T-helper 9 cell (primary cell): ENCODE data around the gene TGIF2.

Experiments
- DNase-seq: peaks from one replicate; pipeline ENCODE4 v3.0.0-alpha.2; 2020
- total RNA-seq, 2 donors: gene quantifications; one replicate each; lab custom pipeline; 2026; lab: John Stamatoyannopoulos, UW

TGIF2 gene
- total RNA-seq = 41.5 to 50.1 reads per million in 2 donors

DNA sequence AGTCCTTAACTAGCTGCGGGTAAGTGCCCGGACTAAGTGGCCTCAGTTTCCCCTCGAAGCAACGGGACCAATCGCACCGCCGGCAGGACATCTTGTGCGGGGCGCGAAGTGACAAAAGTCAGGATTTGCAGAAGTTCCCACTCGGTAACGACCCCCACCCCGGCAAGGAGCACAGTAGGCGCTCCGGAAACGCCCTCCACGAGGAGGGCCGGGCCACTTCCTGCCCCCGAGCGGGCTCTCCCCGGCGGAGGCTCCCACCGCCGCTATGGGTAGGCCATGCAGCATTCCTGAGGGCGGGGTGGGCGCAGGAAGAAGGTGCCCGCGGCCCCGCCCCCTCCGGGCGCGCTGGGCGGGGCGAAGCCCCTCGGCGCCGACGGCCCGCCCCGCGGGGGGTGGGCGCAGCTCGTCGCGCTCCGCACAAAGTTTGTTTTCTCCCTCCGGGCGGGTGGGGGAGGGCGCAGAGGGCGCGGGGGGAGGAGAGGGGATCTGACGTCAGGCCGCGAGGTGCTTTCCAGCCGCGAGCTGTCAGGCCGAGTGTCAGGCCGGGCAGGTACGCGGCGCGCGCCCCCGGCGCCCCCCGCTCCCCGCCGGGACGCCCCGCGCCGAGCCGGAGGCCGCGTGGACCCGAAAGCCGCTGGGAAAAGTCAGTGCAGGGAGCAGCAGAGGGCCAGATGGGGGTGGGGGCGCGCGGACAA lies at the start of gene TGIF2:
TSS of gene TGIF2 (plus strand) at position 495 of the 695 bp plus-strand sequence. CDS start 5,178 bp downstream, outside the sequence.
- DNase-seq = peak; percentile 89

DNA sequence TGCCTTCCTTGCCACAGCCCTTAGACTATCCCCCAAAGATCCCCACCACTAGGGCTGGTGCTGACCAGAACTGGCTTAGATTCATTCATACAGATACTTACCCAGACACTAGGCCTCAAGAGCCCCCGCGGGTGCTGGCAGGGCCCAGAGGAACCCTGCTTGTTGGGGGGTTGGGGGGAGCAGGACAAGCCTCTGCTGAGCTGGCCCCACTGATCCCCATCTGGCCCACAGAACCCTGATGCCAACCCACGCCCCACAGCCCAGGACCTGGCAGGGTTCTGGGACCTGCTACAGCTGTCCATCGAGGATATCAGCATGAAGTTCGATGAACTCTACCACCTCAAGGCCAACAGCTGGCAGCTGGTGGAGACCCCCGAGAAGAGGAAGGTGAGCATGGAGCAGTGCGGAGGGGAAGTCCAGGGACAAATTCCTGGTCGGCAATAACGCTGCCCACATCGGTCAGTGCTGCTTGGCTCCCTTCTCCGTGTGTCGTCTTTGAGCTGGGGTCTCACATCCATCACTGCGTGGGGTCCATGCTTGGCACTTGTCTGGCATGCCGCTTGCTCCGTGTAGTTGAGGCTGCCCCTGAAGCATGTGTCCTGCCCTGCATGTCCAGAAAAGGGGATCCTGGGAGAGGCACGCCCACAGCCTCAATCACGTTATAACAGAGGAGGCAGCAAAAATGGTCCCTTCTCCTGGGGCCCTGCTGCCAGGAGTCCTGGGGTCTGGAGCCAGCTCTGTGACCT lies 47.6 kb upstream of the TGIF2 start:
- no peak for DNase-seq

DNA sequence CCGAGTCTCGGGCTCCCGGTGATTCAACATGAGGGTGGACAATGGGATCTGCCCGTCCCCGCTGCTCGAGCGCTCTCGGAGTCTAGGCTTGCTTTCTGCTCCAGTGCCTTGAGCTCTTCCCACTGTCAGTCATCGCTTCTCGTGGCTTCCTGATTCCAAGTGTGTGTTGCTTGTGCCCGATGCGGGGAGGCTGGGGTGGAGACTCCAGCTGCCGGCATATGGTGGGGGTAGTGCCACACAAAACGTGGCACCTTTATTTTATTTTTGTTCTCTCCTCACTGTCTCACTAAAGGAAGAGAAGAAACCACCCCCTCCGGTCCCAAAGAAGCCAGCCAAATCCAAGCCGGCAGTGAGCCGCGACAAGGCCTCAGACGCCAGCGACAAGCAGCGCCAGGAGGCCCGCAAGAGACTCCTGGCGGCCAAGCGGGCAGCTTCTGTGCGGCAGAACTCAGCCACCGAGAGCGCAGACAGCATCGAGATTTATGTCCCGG lies 46.8 kb upstream of the TGIF2 start:
- no peak for DNase-seq

DNA sequence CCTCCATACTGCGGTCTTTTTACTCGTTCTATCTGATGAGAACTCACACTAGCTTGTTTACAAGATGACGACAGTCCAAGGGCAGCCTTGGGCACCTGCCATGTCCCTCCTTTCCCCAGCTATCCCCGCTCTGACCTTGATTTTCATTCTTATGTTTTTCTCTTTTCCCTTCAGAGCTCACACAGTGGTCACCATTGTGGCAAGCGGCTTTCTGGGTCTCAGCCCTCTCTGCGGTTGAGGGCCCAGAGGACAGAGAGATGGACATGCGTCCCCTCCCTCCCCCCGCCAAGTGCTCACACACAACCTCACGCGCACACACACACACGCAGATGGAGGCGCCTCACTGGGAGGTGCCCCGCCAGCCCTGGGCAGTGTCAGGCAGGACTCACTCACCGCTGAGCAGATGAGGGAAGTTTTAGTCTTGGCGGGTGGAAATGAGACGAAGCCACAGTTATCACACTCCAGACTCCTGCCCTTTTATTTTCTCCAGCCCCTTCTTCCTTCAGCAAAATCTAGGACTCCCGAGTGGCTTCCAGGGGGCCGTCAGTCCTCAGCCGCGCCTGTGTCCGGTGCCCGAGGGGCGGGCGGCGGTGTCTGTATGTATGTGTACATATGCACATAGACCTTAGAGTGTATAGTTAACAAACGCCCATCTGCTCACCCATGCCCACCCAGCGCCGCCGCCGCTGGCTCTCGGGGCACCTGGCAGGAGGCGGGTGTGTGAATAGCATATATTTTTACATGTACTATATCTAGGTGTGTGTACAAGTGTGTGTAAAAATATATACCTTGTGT lies 45.9 kb upstream of the TGIF2 start:
- DNase-seq = no peak

DNA sequence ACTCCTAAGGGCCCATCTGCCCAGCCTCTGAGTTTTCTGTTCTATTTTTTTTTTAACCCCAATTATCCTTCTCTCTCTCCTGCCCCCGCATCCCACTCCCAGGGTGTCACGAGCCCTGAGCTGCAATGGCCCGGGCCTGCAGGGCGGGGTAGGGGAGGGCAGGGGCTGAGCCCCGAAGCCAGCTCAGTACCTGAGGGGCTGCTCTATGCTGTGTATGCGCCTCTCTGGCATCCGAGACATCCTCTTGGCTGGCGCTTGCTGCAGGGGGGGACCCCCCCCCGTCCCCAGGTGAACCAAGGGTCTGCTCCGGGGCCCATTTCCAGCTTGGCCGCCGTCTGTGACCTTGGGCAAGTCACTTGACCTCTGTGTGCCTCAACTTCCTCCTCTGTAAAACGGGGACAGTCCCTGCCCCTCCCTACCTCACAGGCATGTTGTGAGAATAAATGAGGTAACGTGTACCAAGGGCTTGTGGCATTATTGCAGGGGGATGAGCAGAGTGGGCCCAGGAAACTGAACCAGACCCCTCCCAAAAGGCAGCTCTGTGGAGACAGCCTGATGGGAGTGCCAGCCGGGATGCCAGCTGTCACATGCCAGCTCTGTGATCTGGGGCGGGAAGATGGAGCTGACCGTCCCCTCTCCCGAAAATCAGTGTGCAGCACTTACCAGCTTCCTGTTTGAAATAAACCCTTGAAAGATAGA lies 45.1 kb upstream of the TGIF2 start:
- DNase-seq = no peak

DNA sequence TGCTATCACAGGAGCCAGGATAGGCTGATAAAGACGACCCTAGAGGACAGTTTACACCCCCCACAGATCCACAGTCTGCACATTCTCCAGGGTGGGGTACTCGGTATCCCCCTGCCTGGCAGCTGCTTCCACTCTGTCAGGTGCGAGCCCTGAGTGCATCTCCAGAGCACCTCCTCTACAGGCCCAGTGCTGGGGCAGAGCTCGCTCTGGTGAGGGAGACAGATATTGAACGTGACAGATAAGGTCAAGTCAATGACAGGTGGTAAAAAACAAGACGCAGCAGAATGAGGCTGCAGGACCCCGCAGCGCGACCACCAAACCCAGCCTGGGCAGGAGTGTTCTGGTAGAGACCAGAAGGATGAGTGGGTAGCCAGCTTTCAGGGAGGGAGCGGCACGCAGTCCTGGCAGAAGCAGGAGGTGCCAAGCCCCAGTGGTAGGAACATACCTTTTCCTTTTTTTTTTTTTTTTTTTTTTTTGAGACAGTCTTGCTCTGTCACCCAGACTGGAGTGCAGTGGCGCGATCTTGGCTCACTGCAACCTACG lies 44.5 kb upstream of the TGIF2 start:
- DNase-seq = no peak

DNA sequence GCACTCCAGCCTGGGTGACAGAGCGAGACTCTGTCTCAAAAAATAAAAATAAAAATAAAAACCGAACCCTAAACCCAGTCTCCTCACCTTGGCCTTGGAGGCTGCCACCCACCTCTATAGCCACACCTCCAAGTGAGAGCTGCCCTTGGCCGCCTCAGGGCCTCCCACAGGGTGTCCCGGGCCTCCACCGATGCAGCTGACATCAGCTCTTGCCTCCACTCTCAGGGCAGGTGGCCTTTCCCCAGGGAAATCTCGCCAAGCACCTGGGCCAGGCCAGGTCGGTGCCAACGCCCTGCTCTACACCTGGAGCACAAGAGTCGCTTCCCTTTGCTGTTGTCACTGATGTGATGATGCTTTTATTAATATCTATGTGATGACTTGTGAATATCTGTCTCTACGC lies 41.0 kb upstream of the TGIF2 start:
- no peak for DNase-seq

DNA sequence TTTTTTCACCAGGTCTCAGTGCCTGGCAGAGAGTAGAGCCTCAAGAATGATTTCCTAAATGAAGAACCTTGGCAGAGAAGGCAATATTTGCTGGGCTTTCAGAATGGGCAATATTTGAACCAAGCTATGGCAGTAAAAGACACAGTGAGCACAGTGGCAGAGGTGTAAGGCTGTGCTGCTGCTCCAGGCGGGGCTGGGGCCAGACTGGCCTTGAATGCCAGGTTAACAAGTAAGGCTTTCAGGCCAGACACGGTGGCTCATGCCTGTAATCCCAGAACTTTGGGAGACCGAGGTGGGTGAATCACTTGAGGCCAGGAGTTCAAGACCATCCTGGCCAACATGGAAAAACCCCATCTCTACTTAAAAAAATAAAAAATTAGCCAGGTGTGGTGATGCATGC lies 40.6 kb upstream of the TGIF2 start:
- no peak for DNase-seq

DNA sequence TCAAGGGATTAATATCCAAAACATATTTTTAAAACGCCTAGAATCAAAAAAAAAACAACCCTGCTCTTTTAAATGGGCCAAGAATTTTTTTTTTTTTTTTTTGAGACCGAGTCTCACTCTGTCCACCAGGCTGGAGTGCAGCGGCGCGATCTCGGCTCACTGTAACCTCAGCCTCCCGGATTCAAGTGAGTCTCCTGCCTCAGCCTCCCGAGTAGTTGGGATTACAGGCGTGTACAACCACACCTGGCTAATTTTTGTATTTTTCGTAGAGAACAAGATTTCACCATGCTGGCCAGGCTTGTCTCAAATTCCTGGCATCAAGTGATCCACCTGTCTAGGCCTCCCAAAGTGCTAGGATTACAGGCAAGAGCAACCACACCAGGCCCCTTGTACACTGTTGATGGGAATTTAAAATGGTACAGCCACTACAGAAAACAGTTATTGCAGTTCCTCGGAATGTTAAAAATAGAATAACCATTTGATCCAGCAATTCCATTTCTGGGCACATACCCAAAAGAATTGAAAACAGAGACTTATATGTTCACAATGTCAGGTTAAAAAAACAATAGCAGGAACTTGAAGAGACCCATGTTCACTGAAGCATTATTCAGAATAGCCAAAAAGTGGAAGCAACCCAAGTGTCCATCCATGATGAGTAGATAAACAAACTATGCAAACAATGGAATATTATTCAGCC lies 35.2 kb upstream of the TGIF2 start:
- DNase-seq = no peak

DNA sequence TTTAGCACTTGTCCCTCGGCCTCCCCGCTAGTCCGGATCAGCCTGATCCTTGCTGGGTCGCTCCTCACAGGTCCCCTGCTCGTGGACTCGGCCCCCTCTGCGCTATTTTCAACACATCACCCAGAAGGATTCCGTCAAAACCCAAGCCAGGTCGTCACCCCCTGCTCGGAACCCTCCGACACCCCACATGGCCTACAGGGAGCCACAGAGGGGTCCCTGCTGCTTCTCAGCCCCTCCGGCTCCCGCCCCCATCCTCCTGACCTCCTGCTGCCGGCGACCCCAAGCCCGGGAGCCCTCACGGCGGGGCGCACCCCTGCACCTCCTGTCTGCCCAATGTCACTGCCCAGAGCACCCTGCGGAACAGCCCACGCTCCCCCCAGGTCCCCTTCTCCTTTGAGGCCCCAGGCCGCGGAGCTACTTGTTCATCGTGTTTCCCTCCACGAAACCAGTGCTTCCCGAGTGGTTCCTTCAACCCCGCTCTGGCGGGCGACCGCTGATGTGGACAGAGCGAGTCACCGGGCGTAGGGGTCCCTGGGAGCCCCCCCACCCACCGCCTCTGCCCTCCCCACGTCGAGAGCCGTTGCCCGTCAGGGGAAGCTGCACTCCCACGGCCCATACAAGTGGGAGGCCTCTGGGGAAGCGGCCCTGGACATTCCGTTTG lies 32.7 kb upstream of the TGIF2 start:
- no peak for DNase-seq

DNA sequence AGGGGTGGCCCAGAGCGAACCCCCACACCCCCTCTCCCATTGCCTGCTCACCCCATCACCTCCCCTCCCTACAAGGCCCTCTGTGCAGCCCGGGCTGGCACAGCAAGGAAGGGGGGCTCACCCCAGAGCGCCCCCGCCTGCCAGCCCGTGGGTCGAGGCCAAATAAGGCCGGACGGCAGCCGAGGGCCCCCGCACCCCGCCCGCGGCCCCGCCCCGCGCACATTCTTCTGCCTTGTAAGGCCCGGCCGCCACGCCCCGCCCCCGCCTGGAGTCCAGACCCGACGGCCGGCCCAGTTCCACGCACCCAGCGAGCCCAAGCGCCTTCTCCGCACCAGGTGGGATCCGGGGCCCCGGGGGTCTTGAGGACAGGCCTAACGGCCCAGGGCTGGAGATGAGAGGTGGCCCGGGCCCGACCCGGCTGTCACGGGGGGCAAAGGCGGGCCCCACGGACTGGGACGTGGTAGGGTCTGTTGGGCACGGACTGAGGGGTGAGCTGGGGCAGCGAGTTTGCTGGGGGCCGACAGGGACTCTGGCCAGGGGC lies 32.1 kb upstream of the TGIF2 start, which contains the start of gene MYL9:
TSS of gene MYL9 (plus strand) at position 293 of the 541 bp plus-strand sequence. CDS start 3,366 bp downstream, outside the sequence.
- DNase-seq = no peak

DNA sequence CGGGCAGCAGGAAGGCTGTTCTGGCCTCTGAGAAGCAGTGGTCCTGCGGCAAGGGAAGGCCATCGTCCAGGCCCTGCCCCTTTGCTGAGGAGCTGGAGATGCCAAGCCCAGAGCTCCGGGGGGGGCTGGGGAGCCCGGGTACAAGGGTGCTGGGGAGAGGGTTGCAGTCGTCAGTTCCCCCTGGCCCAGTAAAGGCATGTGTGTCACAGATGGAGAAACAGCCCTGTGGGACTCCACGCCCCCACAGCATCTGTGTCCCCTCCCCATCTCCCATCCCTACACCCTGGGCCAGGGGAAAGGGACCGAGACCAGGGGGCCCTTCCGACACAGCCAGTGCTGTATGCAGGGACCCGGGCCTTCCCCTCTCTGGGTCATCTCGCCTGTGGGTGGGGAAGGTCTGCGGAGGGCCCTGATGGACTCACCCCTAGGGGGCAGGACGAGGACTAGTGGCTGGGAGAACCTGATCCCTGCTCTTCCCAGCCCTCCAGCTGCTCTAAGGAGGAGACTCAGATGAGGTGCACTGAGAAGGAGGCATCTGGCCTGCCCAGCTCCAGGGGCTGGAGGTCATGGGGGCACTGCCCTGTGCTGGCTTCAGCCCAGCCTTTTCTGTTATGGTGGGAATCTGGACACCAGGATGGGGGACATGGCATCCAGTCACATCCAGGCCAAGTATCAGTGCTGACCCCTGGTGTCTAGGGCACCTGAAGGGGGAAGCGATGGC lies 31.5 kb upstream of the TGIF2 start:
- no peak for DNase-seq

DNA sequence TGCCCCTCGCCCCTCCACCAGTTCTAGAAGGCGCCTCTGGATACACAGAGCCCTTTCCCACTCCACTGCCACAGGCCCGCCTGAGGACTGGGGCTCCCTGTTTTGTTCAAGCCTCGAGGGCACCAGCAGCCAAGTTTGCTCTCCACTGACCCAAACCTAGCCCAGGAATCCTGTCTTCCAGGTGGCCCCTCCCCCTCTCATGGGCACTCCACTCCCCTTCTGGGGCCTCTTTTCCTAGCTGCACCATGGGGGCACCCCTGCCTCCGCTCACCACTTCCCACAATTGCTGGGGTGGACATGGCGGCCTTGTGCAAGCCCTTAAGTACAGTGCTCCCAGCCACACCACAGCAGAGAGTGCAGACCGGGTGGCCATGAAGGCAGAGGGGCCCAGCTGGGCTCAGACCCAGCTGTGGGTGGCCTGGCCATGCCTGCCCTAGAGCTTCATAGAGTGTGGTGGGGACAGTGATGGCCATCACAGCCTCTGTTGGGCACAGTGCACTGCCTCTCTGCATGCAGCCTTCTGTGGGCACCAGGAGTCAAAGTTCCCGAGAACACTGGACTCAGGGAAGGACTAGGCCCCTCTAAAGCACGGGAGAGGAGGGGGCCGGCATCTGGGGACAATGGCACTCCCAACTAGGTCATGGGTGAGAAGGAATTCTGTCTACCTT lies 30.7 kb upstream of the TGIF2 start:
- DNase-seq = no peak

DNA sequence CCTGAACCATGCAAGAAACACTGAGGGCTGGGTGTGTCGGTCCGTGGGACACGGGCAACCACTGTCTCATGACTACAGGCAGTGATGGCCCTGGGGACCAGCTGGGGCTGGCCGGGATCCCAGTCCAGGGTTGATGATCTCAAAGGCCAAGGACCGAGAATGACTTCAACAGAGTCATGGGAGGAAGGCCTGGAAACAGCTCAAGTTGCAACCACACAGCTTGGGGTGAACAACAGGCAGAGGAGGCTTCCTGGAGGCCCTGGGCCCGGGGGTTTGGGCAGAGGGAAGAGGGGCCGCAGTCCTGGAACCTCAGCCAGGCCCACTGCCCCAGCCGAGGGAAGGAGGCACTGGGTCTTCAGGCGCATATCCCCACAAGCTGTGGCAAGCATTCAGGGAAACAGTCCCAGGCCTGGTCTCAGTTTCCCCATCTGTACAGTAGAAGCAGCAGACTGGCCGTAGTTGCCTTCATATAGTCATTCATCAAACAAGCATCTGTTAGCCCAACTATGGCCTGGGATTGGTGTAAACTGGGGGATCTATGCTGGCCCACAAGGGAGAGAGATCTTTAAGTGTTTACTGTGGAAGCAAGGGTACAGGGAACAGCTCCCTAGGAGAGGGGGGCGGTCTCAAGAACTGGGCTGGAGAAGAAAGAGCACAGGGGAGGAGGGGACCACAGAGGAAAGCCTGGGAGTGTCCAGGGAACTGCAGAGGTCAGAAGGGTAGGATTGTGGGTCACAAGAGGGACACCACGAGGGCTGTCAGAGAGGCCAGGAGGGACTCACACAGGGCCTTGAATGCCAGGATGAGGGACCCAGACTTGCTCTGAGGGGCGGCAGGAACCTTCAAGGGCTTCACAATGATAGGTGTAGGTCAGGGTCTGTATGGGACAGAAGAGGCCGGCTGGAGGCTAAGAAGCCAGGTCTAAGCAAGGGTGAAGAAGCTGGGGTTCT lies 29.9 kb upstream of the TGIF2 start:
- no peak for DNase-seq

DNA sequence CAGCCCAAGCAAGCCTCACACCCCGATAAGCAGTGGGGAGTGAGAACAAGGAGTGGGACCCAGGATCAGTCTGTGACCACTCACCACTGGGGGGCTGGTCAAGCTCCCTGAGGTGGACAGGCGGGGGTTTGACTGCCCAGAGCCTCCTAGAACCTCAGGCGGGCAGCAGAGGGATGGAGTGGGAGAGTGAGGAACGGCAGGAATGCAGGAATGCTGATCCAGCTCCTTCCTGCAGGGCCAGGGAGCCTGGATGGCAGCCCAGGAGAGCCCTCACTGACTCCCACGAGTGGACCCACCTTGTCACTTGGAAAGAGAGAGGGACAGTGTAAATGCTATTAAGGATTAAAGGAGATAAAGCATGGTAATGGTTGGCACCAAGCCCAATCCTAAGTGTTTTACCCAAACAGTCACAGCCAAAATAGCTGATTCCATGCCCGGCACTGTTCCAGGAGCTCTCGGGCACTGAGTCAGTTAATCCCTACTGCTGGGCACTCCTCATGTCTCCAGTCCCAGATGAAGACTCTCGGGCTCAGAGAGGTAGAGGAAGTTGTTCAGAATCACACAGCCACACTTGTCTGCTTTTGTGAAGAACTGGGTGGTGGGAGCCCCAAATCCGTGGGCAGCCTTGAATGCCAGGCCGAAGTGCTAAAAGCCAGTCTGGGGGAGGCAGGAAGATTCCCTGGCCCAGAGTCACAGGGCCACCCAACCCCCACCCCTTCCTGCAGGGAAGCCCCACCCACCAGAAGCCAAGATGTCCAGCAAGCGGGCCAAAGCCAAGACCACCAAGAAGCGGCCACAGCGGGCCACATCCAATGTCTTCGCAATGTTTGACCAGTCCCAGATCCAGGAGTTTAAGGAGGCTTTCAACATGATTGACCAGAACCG lies 29.0 kb upstream of the TGIF2 start:
- no peak for DNase-seq

DNA sequence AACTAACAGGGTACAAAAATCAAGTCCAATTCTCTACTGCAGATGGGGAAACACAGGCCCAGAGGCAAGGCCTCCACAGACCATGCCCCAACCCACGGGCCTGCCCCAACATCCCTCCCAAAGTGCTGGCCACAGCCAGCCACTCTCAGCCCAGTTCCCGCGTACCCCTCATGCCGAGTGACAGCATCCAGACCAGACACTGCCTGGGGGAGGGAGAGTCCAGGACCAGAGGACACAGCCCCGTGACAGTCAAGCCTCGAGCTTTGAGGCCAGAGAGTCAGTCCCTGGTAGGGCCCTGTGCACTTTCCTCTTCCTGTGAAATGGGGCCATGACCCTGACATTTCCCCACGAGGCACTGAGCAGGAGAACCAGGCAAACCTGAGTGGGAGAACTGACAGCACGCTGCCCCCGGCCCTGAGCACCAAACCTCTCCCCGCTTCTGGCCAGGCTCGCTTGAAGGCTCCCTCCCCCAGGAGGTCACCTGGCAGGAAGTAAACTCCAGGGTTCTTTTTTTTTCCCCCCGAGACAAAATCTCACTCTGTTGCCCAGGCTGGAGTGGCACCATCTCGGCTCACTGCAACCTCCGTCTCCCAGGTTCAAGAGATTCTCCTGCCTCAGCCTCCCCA lies 27.2 kb upstream of the TGIF2 start:
- no peak for DNase-seq
